Activated naive CD8-positive, alpha-beta T cell treated with anti-CD3 and anti-CD28 coated beads, Interleukin-2, amount 50 U/mL, for 16 hours (primary cell): ENCODE measurements around the gene ACVR2A.

Source experiments
- DNase-seq: peaks from one replicate; pipeline ENCODE4 v3.0.0-alpha.2; 2020; ENCODE audit warnings: low read depth, low spot score

The ACVR2A gene

GRCh38 chr2:147924647-147925046 is 79.8 kb downstream of the ACVR2A start:
- DNase-seq = no peak

- no peak for DNase-seq
These were observed 81.1 kb downstream of the ACVR2A start for GRCh38 chr2:147925886-147926285.

- no peak for DNase-seq
These were observed 82.3 kb downstream of the ACVR2A start for GRCh38 chr2:147927053-147927588.

GRCh38 chr2:147933931-147934330 is 89.1 kb downstream of the ACVR2A start:
- no peak for DNase-seq

GRCh38 chr2:147934881-147935620 is 90.2 kb downstream of the ACVR2A start:
- no peak for DNase-seq

GRCh38 chr2:147937744-147938349 is 93.0 kb downstream of the ACVR2A start:
- DNase-seq = no peak

GRCh38 chr2:147939313-147939712 is 94.5 kb downstream of the ACVR2A start:
- DNase-seq = no peak

- no peak for DNase-seq
These were observed 100.8 kb downstream of the ACVR2A start for GRCh38 chr2:147945660-147946059.

GRCh38 chr2:147952118-147952517 is 107.3 kb downstream of the ACVR2A start:
- DNase-seq = no peak

GRCh38 chr2:147968571-147968970 is 123.7 kb downstream of the ACVR2A start:
- DNase-seq = no peak

GRCh38 chr2:147976102-147976501 is 131.3 kb downstream of the ACVR2A start:
- no peak for DNase-seq

GRCh38 chr2:147977679-147978078 is 132.8 kb downstream of the ACVR2A start:
- DNase-seq = no peak
